HepG2 (cell line): Measurements from ENCODE around the gene CKS1B. TPM values are rescaled to one million over a fixed set of nuclear protein-coding genes. Genes with fewer than 3 reads are reported as not detected.
A peak's percentile ranks its signal among the peaks of the same experiment; 100 is the strongest.

Experiments used
- ATF7-NPFF ChIP-seq: sonication (generic); formaldehyde crosslinking; IDR thresholded peaks from 2 replicates; pipeline ENCODE4 v1.8.1; 2023; ENCODE audit warnings: mild to moderate bottlenecking, low read depth, missing genetic modification reagents, moderate library complexity
- ETV5 ChIP-seq: IDR thresholded peaks from 2 replicates; pipeline ENCODE4 v1.6.1; 2018; ENCODE audit warnings: missing biosample characterization, missing genetic modification reagents, inconsistent platforms, borderline replicate concordance
- HMG20B ChIP-seq: conservative IDR thresholded peaks from 2 replicates; pipeline ENCODE4 v1.6.1; 2016; ENCODE audit warnings: missing genetic modification reagents, missing compliant biosample characterization
- HNRNPK ChIP-seq: fragments of 200-400 bp; formaldehyde crosslinking; IDR thresholded peaks from 2 replicates; pipeline ENCODE4 v1.6.1; 2018; ENCODE audit warnings: low read length, low read depth, moderate library complexity, mild to moderate bottlenecking; ENCODE audit not compliant: poor library complexity, severe bottlenecking
- IKZF1 ChIP-seq: fragments of 450-650 bp; IDR thresholded peaks from 2 replicates; pipeline ENCODE4 v1.7.1; 2016
- NCOA1 ChIP-seq: sonication (generic); formaldehyde crosslinking; IDR thresholded peaks from 2 replicates; pipeline ENCODE4 v1.9.0; 2021; ENCODE audit warnings: missing genetic modification reagents
- NCOR1 ChIP-seq: fragments of 200-600 bp; sonication (generic); IDR thresholded peaks from 2 replicates; pipeline ENCODE4 v1.7.0; 2017; ENCODE audit warnings: antibody characterized with exemption, low read length, borderline replicate concordance
- PTBP1 ChIP-seq: fragments of 200-400 bp; formaldehyde crosslinking; IDR thresholded peaks from 2 replicates; pipeline ENCODE4 v1.6.1; 2018; ENCODE audit warnings: low read length, low read depth; ENCODE audit not compliant: poor library complexity, severe bottlenecking
- RAD51 ChIP-seq: fragments of 450-650 bp; IDR thresholded peaks from 2 replicates; pipeline ENCODE4 v1.6.1; 2016; ENCODE audit warnings: borderline replicate concordance
- RORA ChIP-seq: sonication (generic); formaldehyde crosslinking; IDR thresholded peaks from 2 replicates; pipeline ENCODE4 v1.5.0; 2020; ENCODE audit warnings: mild to moderate bottlenecking, missing genetic modification reagents, moderate library complexity
- SIX1 ChIP-seq: sonication (generic); formaldehyde crosslinking; IDR thresholded peaks from 2 replicates; pipeline ENCODE4 v1.4.0; 2020; ENCODE audit warnings: missing genetic modification reagents, borderline replicate concordance
- ZNF136 ChIP-seq: sonication (generic); formaldehyde crosslinking; IDR thresholded peaks from 2 replicates; pipeline ENCODE4 v1.8.1; 2022; ENCODE audit warnings: low read depth, mild to moderate bottlenecking, moderate library complexity, missing genetic modification reagents
- ZNF263 ChIP-seq: sonication (generic); formaldehyde crosslinking; IDR thresholded peaks from 2 replicates; pipeline ENCODE4 v1.4.0; 2020; ENCODE audit warnings: missing genetic modification reagents
- ZNF629 ChIP-seq: sonication (generic); formaldehyde crosslinking; conservative IDR thresholded peaks from 2 replicates; pipeline ENCODE4 v1.5.0; 2020; ENCODE audit warnings: missing genetic modification reagents
- ZSCAN30 ChIP-seq: sonication (generic); formaldehyde crosslinking; IDR thresholded peaks from 2 replicates; pipeline ENCODE4 v1.5.0; 2020; ENCODE audit warnings: mild to moderate bottlenecking, missing genetic modification reagents
- polyA plus RNA-seq, 8 experiments: library from polyadenylated mRNA; depleted of rRNA in 3 of 8; stranded (reverse) in 7 of 8; unstranded in 1 of 8; fragments of >200 nt; fragmentation: Illumina TruSeq in 4 of 8; extraction: Trizol in 4 of 8; gene quantifications; 2 replicates each; pipeline versions ENCODE4 v1.2.1 to v1.2.3, GENCODE V29; 2011 to 2016; ENCODE audit warnings: low read depth in 4 of 8, missing spikeins in 1 of 8, mixed read lengths in 1 of 8; ENCODE audit not compliant: insufficient read depth in 1 of 8
- total RNA-seq, 5 experiments: library from RNA; depleted of rRNA; stranded (reverse); fragments of >200 nt; fragmentation: Illumina TruSeq; extraction: Trizol; gene quantifications; 2 replicates each; pipeline ENCODE4 v1.2.3, GENCODE V29; 2016; ENCODE audit warnings: low read depth in 1 of 5
- TF ChIP-seq, protein P1 (sequence below): IDR thresholded peaks from 2 replicates; pipeline ENCODE4 v1.6.1; 2012; ENCODE audit warnings: inconsistent platforms
- TF ChIP-seq, protein P2 (sequence below): sonication (generic); formaldehyde crosslinking; IDR thresholded peaks from 2 replicates; pipeline ENCODE4 v1.4.0; 2020; ENCODE audit warnings: missing genetic modification reagents
- TF ChIP-seq, protein P3 (sequence below): sonication (generic); formaldehyde crosslinking; IDR thresholded peaks from 2 replicates; pipeline ENCODE4 v1.4.0; 2020; ENCODE audit warnings: missing genetic modification reagents
- TF ChIP-seq, protein P4 (sequence below): IDR thresholded peaks from 2 replicates; pipeline ENCODE4 v1.4.0; 2020; ENCODE audit warnings: mild to moderate bottlenecking, missing genetic modification reagents
- TF ChIP-seq, protein P5 (sequence below): sonication (generic); formaldehyde crosslinking; IDR thresholded peaks from 2 replicates; pipeline ENCODE4 v1.4.0; 2020; ENCODE audit warnings: mild to moderate bottlenecking, missing genetic modification reagents

CKS1B gene
- total and polyA plus RNA-seq, 2 of the 13 experiments (the other 11 are each of a cell fraction or from before 2014, with no cell fraction given), result 217 to 222 TPM

DNA sequence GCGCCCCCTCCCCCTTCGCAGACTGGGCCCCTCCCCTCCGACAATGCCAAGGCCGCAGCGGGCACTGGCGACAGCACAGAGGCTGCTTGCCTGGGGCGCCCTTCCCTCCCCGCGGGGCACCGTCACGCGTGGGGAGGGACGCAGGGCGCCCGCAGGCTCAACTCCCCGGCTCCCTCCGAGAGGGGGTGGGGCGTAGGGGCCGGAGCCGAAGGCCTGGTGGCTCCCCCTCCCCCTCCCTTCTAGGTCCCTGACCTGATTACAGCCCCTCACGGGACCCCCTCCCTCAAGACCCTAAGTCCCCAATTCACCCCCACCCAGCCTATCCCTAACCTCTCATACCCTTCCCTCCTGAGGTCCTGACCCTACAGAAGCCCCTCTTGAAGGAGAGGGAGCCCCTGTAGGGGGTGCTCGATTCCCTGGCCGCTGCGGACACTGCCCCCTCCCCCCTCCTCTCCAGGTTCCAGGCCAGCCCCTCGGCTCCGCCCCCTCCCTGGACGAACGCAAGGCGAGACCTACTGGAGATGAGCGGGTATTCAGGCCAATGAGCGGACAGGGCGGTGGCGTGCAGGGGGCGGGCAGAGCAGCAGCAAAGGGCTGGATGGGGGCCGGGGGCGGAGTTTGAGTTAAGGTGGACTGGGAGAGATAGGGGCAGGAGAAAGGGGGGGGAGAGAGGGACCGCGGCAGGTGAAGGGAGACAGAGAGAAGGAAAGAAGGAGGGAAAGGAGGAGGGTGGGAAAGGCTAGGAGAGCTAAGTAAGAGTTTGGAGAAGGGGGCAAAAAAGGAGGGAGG lies 27.4 kb downstream of the CKS1B start (continued):
- TF ChIP-seq, protein P1, sequence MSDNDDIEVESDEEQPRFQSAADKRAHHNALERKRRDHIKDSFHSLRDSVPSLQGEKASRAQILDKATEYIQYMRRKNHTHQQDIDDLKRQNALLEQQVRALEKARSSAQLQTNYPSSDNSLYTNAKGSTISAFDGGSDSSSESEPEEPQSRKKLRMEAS, result peak; percentile 27; the same call in 1 of the 2 replicates
- TF ChIP-seq, protein P2, sequence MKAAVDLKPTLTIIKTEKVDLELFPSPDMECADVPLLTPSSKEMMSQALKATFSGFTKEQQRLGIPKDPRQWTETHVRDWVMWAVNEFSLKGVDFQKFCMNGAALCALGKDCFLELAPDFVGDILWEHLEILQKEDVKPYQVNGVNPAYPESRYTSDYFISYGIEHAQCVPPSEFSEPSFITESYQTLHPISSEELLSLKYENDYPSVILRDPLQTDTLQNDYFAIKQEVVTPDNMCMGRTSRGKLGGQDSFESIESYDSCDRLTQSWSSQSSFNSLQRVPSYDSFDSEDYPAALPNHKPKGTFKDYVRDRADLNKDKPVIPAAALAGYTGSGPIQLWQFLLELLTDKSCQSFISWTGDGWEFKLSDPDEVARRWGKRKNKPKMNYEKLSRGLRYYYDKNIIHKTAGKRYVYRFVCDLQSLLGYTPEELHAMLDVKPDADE, result no peak
- TF ChIP-seq ZNF629 (CRISPR knock-in tag) (no peak), HNRNPK (no peak), RORA (CRISPR knock-in tag) (no peak), HMG20B (CRISPR knock-in tag) (no peak), NCOR1 (peak; percentile 77; the same call in 1 of the 2 replicates), ATF7-NPFF (CRISPR knock-in tag) (no peak), ETV5 (CRISPR knock-in tag) (no peak; the same call in 1 of the 2 replicates), NCOA1 (CRISPR knock-in tag) (no peak), PTBP1 (no peak), ZSCAN30 (no peak), ZNF136 (CRISPR knock-in tag) (no peak), IKZF1 (no peak), SIX1 (CRISPR knock-in tag) (no peak), ZNF263 (CRISPR knock-in tag) (no peak), RAD51 (no peak)
- TF ChIP-seq, protein P3, sequence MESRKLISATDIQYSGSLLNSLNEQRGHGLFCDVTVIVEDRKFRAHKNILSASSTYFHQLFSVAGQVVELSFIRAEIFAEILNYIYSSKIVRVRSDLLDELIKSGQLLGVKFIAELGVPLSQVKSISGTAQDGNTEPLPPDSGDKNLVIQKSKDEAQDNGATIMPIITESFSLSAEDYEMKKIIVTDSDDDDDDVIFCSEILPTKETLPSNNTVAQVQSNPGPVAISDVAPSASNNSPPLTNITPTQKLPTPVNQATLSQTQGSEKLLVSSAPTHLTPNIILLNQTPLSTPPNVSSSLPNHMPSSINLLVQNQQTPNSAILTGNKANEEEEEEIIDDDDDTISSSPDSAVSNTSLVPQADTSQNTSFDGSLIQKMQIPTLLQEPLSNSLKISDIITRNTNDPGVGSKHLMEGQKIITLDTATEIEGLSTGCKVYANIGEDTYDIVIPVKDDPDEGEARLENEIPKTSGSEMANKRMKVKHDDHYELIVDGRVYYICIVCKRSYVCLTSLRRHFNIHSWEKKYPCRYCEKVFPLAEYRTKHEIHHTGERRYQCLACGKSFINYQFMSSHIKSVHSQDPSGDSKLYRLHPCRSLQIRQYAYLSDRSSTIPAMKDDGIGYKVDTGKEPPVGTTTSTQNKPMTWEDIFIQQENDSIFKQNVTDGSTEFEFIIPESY (CRISPR knock-in tag), result no peak
- TF ChIP-seq, protein P4, sequence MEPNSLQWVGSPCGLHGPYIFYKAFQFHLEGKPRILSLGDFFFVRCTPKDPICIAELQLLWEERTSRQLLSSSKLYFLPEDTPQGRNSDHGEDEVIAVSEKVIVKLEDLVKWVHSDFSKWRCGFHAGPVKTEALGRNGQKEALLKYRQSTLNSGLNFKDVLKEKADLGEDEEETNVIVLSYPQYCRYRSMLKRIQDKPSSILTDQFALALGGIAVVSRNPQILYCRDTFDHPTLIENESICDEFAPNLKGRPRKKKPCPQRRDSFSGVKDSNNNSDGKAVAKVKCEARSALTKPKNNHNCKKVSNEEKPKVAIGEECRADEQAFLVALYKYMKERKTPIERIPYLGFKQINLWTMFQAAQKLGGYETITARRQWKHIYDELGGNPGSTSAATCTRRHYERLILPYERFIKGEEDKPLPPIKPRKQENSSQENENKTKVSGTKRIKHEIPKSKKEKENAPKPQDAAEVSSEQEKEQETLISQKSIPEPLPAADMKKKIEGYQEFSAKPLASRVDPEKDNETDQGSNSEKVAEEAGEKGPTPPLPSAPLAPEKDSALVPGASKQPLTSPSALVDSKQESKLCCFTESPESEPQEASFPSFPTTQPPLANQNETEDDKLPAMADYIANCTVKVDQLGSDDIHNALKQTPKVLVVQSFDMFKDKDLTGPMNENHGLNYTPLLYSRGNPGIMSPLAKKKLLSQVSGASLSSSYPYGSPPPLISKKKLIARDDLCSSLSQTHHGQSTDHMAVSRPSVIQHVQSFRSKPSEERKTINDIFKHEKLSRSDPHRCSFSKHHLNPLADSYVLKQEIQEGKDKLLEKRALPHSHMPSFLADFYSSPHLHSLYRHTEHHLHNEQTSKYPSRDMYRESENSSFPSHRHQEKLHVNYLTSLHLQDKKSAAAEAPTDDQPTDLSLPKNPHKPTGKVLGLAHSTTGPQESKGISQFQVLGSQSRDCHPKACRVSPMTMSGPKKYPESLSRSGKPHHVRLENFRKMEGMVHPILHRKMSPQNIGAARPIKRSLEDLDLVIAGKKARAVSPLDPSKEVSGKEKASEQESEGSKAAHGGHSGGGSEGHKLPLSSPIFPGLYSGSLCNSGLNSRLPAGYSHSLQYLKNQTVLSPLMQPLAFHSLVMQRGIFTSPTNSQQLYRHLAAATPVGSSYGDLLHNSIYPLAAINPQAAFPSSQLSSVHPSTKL (CRISPR knock-in tag), result no peak
- TF ChIP-seq, protein P5, sequence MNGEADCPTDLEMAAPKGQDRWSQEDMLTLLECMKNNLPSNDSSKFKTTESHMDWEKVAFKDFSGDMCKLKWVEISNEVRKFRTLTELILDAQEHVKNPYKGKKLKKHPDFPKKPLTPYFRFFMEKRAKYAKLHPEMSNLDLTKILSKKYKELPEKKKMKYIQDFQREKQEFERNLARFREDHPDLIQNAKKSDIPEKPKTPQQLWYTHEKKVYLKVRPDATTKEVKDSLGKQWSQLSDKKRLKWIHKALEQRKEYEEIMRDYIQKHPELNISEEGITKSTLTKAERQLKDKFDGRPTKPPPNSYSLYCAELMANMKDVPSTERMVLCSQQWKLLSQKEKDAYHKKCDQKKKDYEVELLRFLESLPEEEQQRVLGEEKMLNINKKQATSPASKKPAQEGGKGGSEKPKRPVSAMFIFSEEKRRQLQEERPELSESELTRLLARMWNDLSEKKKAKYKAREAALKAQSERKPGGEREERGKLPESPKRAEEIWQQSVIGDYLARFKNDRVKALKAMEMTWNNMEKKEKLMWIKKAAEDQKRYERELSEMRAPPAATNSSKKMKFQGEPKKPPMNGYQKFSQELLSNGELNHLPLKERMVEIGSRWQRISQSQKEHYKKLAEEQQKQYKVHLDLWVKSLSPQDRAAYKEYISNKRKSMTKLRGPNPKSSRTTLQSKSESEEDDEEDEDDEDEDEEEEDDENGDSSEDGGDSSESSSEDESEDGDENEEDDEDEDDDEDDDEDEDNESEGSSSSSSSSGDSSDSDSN (CRISPR knock-in tag), result no peak
